MM.1S (cell line): ENCODE results near the gene ZCCHC24.

Experiments
- CTCF ChIP-seq: fragments of 300-600 bp; sonication (generic); IDR thresholded peaks from 2 replicates; pipeline ENCODE4 v1.5.1; 2016; ENCODE audit warnings: antibody characterized with exemption, low read length, mixed read lengths
- EZH2 ChIP-seq: fragments of 300-600 bp; sonication (generic); optimal IDR thresholded peaks from 2 replicates; pipeline ENCODE3; 2017; ENCODE audit warnings: low read depth, mild to moderate bottlenecking, antibody characterized with exemption, low read length, mixed read lengths

GRCh38 chr10:79429751-79430150 lies 15.7 kb downstream of the ZCCHC24 start:
- TF ChIP-seq CTCF (no peak), EZH2 (no peak)
